ENCODE measurements around the gene GABBR2. TPM values are rescaled to one million over a fixed set of nuclear protein-coding genes. Genes with fewer than 3 reads are reported as not detected.

The GABBR2 gene
- total RNA-seq, 1 donor, result 0.27 TPM

GRCh38 chr9:98569491-98569890 lies 139.2 kb downstream of the GABBR2 start:
- no peak for DNase-seq (ENCODE audit: low read depth)
- H3K4me3 ChIP-seq (ENCODE audit: low read depth, low read length), result no peak overlapping the region
- TF ChIP-seq CTCF (IDR thresholded peaks at IDR 0.05; ENCODE audit: insufficient read depth, low read length), result no peak

- no peak for TF ChIP-seq CTCF (IDR thresholded peaks at IDR 0.05; ENCODE audit: insufficient read depth, low read length)
Measured at GRCh38 chr9:98568909-98569469, 139.7 kb downstream of the GABBR2 start.

DNA sequence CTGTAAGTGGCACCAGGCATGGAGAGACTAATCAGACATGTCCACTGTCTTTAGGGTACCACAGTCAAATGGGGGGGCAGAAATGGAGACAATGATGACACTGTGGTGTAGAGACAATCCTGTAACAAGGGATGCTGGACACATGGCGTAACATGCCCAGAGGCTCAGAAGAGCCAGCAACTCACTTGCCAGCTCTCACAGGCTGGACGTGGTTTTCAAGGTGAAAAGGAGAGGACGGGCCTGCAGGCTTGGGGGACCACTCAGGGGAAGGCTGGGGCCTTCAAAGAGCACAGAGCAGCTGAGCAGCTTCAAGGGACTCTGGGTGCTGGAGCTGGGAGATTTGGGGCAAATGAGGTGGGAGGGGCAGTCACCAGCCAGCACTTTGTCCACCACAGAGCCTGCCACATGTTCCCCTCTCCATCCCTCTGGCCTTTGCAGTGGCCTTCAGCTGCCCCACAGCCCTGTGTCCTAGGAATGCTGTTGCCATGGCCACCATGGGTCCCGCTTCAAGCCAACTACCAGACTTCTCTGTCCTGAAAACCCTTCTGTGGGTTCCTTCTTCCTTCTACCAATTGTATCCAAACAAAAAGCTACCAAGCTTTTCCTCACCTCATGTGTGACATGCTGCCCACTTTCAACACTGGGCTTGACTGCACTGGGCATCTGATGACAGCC lies 140.4 kb downstream of the GABBR2 start:
- DNase-seq (ENCODE audit: low read depth), result no peak
- H3K4me3 ChIP-seq (ENCODE audit: low read depth, low read length), result no peak overlapping the region
- no peak for TF ChIP-seq CTCF (IDR thresholded peaks at IDR 0.05; ENCODE audit: insufficient read depth, low read length)

More at GRCh38 chr9:98568909-98569469, 139.7 kb downstream of the GABBR2 start:
- H3K4me3 ChIP-seq (ENCODE audit: low read depth, low read length), result no peak overlapping the region
- DNase-seq (ENCODE audit: low read depth), result no peak

GRCh38 chr9:98567540-98568233 lies 141.0 kb downstream of the GABBR2 start:
- H3K4me3 ChIP-seq (ENCODE audit: low read depth, low read length), result no peak overlapping the region
- no peak for DNase-seq (ENCODE audit: low read depth)
- TF ChIP-seq CTCF (IDR thresholded peaks at IDR 0.05; ENCODE audit: insufficient read depth, low read length), result no peak

GRCh38 chr9:98565152-98566135 lies 143.3 kb downstream of the GABBR2 start:
- no peak for TF ChIP-seq CTCF (IDR thresholded peaks at IDR 0.05; ENCODE audit: insufficient read depth, low read length)
- no peak overlapping the region for H3K4me3 ChIP-seq (ENCODE audit: low read depth, low read length)
- no peak for DNase-seq (ENCODE audit: low read depth)

GRCh38 chr9:98564714-98565113 lies 144.0 kb downstream of the GABBR2 start:
- DNase-seq (ENCODE audit: low read depth), result no peak
- TF ChIP-seq CTCF (IDR thresholded peaks at IDR 0.05; ENCODE audit: insufficient read depth, low read length), result no peak
- no peak overlapping the region for H3K4me3 ChIP-seq (ENCODE audit: low read depth, low read length)
